Measurements from ENCODE around the gene TPD52L2.
"Not testable (repeated sequence)": the region's sequence is repeated elsewhere in the genome, so short reads cannot be mapped to it uniquely, and the experiment has no call there.

TPD52L2 gene

GRCh38 chr20:63923651-63924050 lies 58.6 kb downstream of the TPD52L2 start:
- H3K4me3 ChIP-seq (ENCODE audit: low read depth, low read length): no peak overlapping the region
- H2AFZ ChIP-seq (ENCODE audit: low read length, unreplicated experiment): no peak overlapping the region
- H3K27ac ChIP-seq (ENCODE audit: low read depth, low read length): no peak overlapping the region
- H3K4me1 ChIP-seq (ENCODE audit: control insufficient read depth, insufficient read depth, low read length, unreplicated experiment): no peaks in the 10 kb centered on the region
- H3K36me3 ChIP-seq (ENCODE audit: insufficient read depth, low read length): peaks cover 10% of the 10 kb centered on the region; the same call in 1 of the 2 replicates
- H3K27me3 ChIP-seq (ENCODE audit: insufficient read depth, low read length): no peaks in the 10 kb centered on the region
- H3K79me2 ChIP-seq (ENCODE audit: control insufficient read depth, insufficient read depth, low read length, unreplicated experiment): peaks cover 45% of the 10 kb centered on the region

- Histone ChIP-seq H3K36me3 (ENCODE audit: insufficient read depth, low read length) (peaks cover 14% of the 10 kb centered on the region; the same call in 1 of the 2 replicates), H3K79me2 (ENCODE audit: control insufficient read depth, insufficient read depth, low read length, unreplicated experiment) (peaks cover 41% of the 10 kb centered on the region), H2AFZ (ENCODE audit: low read length, unreplicated experiment) (no peak overlapping the region), H3K4me3 (ENCODE audit: low read depth, low read length) (no peak overlapping the region), H3K4me1 (ENCODE audit: control insufficient read depth, insufficient read depth, low read length, unreplicated experiment) (no peaks in the 10 kb centered on the region), H3K27me3 (ENCODE audit: insufficient read depth, low read length) (no peaks in the 10 kb centered on the region), H3K27ac (ENCODE audit: low read depth, low read length) (no peak overlapping the region)
Observed at GRCh38 chr20:63924241-63924640, 59.2 kb downstream of the TPD52L2 start.

- no peak overlapping the region for H2AFZ ChIP-seq (ENCODE audit: low read length, unreplicated experiment)
- no peaks in the 10 kb centered on the region for H3K27me3 ChIP-seq (ENCODE audit: insufficient read depth, low read length)
- peaks cover 15% of the 10 kb centered on the region; the same call in 1 of the 2 replicates for H3K36me3 ChIP-seq (ENCODE audit: insufficient read depth, low read length)
- H3K27ac ChIP-seq (ENCODE audit: low read depth, low read length): no peak overlapping the region
- H3K4me1 ChIP-seq (ENCODE audit: control insufficient read depth, insufficient read depth, low read length, unreplicated experiment): no peaks in the 10 kb centered on the region
- peaks cover 39% of the 10 kb centered on the region for H3K79me2 ChIP-seq (ENCODE audit: control insufficient read depth, insufficient read depth, low read length, unreplicated experiment)
- H3K4me3 ChIP-seq (ENCODE audit: low read depth, low read length): no peak overlapping the region
Observed at GRCh38 chr20:63926298-63926697, 61.2 kb downstream of the TPD52L2 start.

- H3K27me3 ChIP-seq (ENCODE audit: insufficient read depth, low read length): no peaks in the 10 kb centered on the region
- H3K36me3 ChIP-seq (ENCODE audit: insufficient read depth, low read length): peaks cover 20% of the 10 kb centered on the region; the same call in 1 of the 2 replicates
- no peak overlapping the region for H3K27ac ChIP-seq (ENCODE audit: low read depth, low read length)
- peaks cover 22% of the 10 kb centered on the region for H3K79me2 ChIP-seq (ENCODE audit: control insufficient read depth, insufficient read depth, low read length, unreplicated experiment)
- H3K4me1 ChIP-seq (ENCODE audit: control insufficient read depth, insufficient read depth, low read length, unreplicated experiment): no peaks in the 10 kb centered on the region
- H3K4me3 ChIP-seq (ENCODE audit: low read depth, low read length): no peak overlapping the region
- H2AFZ ChIP-seq (ENCODE audit: low read length, unreplicated experiment): no peak overlapping the region
Observed at GRCh38 chr20:63929071-63929470, 64.0 kb downstream of the TPD52L2 start.

GRCh38 chr20:63929473-63929883 lies 64.4 kb downstream of the TPD52L2 start:
- not testable (repeated sequence) for H3K4me1 ChIP-seq (ENCODE audit: control insufficient read depth, insufficient read depth, low read length, unreplicated experiment); H2AFZ ChIP-seq (ENCODE audit: low read length, unreplicated experiment); H3K27me3 ChIP-seq (ENCODE audit: insufficient read depth, low read length); H3K27ac ChIP-seq (ENCODE audit: low read depth, low read length); H3K4me3 ChIP-seq (ENCODE audit: low read depth, low read length)
- Histone ChIP-seq H3K79me2 (ENCODE audit: control insufficient read depth, insufficient read depth, low read length, unreplicated experiment) (peaks cover 19% of the 10 kb centered on the region), H3K36me3 (ENCODE audit: insufficient read depth, low read length) (peaks cover 20% of the 10 kb centered on the region; the same call in 1 of the 2 replicates)

- H2AFZ ChIP-seq (ENCODE audit: low read length, unreplicated experiment): no peak overlapping the region
- H3K27ac ChIP-seq (ENCODE audit: low read depth, low read length): no peak overlapping the region
- peaks cover 20% of the 10 kb centered on the region; the same call in 1 of the 2 replicates for H3K36me3 ChIP-seq (ENCODE audit: insufficient read depth, low read length)
- no peaks in the 10 kb centered on the region for H3K27me3 ChIP-seq (ENCODE audit: insufficient read depth, low read length)
- no peaks in the 10 kb centered on the region for H3K4me1 ChIP-seq (ENCODE audit: control insufficient read depth, insufficient read depth, low read length, unreplicated experiment)
- no peak overlapping the region for H3K4me3 ChIP-seq (ENCODE audit: low read depth, low read length)
- H3K79me2 ChIP-seq (ENCODE audit: control insufficient read depth, insufficient read depth, low read length, unreplicated experiment): peaks cover 15% of the 10 kb centered on the region
Observed at GRCh38 chr20:63930971-63931553, 66.0 kb downstream of the TPD52L2 start.

- Histone ChIP-seq H3K27me3 (ENCODE audit: insufficient read depth, low read length) (no peaks in the 10 kb centered on the region), H3K4me3 (ENCODE audit: low read depth, low read length) (no peak overlapping the region), H3K36me3 (ENCODE audit: insufficient read depth, low read length) (peaks cover 17% of the 10 kb centered on the region; the same call in 1 of the 2 replicates), H3K79me2 (ENCODE audit: control insufficient read depth, insufficient read depth, low read length, unreplicated experiment) (peaks cover 8% of the 10 kb centered on the region), H3K4me1 (ENCODE audit: control insufficient read depth, insufficient read depth, low read length, unreplicated experiment) (no peaks in the 10 kb centered on the region), H3K27ac (ENCODE audit: low read depth, low read length) (no peak overlapping the region), H2AFZ (ENCODE audit: low read length, unreplicated experiment) (no peak overlapping the region)
Observed at GRCh38 chr20:63931735-63932134, 66.7 kb downstream of the TPD52L2 start.

- no peak overlapping the region for H3K27ac ChIP-seq (ENCODE audit: low read depth, low read length)
- H3K79me2 ChIP-seq (ENCODE audit: control insufficient read depth, insufficient read depth, low read length, unreplicated experiment): peaks cover 5% of the 10 kb centered on the region
- H3K36me3 ChIP-seq (ENCODE audit: insufficient read depth, low read length): peaks cover 17% of the 10 kb centered on the region; the same call in 1 of the 2 replicates
- no peaks in the 10 kb centered on the region for H3K4me1 ChIP-seq (ENCODE audit: control insufficient read depth, insufficient read depth, low read length, unreplicated experiment)
- no peak overlapping the region for H3K4me3 ChIP-seq (ENCODE audit: low read depth, low read length)
- no peaks in the 10 kb centered on the region for H3K27me3 ChIP-seq (ENCODE audit: insufficient read depth, low read length)
- H2AFZ ChIP-seq (ENCODE audit: low read length, unreplicated experiment): no peak overlapping the region
Observed at GRCh38 chr20:63932606-63933160, 67.6 kb downstream of the TPD52L2 start.

- Histone ChIP-seq H3K4me1 (ENCODE audit: control insufficient read depth, insufficient read depth, low read length, unreplicated experiment) (no peaks in the 10 kb centered on the region), H3K4me3 (ENCODE audit: low read depth, low read length) (no peak overlapping the region), H3K36me3 (ENCODE audit: insufficient read depth, low read length) (peaks cover 10% of the 10 kb centered on the region; the same call in 1 of the 2 replicates), H3K79me2 (ENCODE audit: control insufficient read depth, insufficient read depth, low read length, unreplicated experiment) (peaks cover 5% of the 10 kb centered on the region), H2AFZ (ENCODE audit: low read length, unreplicated experiment) (no peak overlapping the region), H3K27ac (ENCODE audit: low read depth, low read length) (no peak overlapping the region), H3K27me3 (ENCODE audit: insufficient read depth, low read length) (no peaks in the 10 kb centered on the region)
Observed at GRCh38 chr20:63933646-63934045, 68.6 kb downstream of the TPD52L2 start.

- H2AFZ ChIP-seq (ENCODE audit: low read length, unreplicated experiment): no peak overlapping the region
- H3K4me3 ChIP-seq (ENCODE audit: low read depth, low read length): no peak overlapping the region
- H3K27ac ChIP-seq (ENCODE audit: low read depth, low read length): no peak overlapping the region
- peaks cover 11% of the 10 kb centered on the region; the same call in 1 of the 2 replicates for H3K36me3 ChIP-seq (ENCODE audit: insufficient read depth, low read length)
- H3K4me1 ChIP-seq (ENCODE audit: control insufficient read depth, insufficient read depth, low read length, unreplicated experiment): no peaks in the 10 kb centered on the region
- no peaks in the 10 kb centered on the region for H3K27me3 ChIP-seq (ENCODE audit: insufficient read depth, low read length)
- peaks cover 5% of the 10 kb centered on the region for H3K79me2 ChIP-seq (ENCODE audit: control insufficient read depth, insufficient read depth, low read length, unreplicated experiment)
Observed at GRCh38 chr20:63934271-63935068, 69.4 kb downstream of the TPD52L2 start.

Measured in ACC112 (cell line).